ENCODE data around the gene ZGPAT. TPM values are rescaled to one million over a fixed set of nuclear protein-coding genes. Genes with fewer than 3 reads are reported as not detected.

Gene ZGPAT
- total and polyA plus RNA-seq, 2 donors (not counting 1 experiment from before 2014, with no cell fraction given) = 46.1 to 62.1 TPM

DNA sequence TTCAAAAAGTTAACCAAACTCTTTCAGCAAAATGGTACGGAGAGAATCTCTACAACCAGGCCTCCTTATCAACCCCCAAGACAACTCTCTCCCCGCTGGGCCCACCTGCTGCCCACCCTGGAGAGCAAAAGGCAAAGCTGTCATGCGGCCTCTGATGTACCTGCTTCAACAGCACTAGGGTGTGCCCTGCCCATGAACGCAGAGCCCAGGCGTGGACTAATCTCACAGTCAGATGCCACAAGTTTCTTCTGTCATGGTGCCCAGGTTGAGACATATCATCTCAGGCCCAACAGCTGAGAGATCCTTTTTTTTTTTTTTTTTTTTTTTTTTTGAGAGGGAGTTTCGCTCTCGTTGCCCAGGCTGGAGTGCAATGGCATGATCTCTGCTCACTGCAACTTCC is 58.1 kb downstream of the ZGPAT start:
- H3K9me3 ChIP-seq (ENCODE audit: control extremely low read depth in 1 of 3, control insufficient read depth in 2 of 3, insufficient read depth in 1 of 3, low read length in 2 of 3) = no peaks in the 10 kb centered on the region
- CTCF ChIA-PET = interaction anchor here (0.7 to 1.1 kb wide), 2 partner anchors 19 to 95 kb away, joined by 3 read pairs; partner anchors contain the start of gene ABHD16B
- H3K9ac ChIP-seq (ENCODE audit: low read length) = no peak overlapping the region
- intact Hi-C loops (cut with micrococcal nuclease) = no loop called here
- 94% methylated on average over 5 of the region's 7 CpGs for WGBS (ENCODE audit: insufficient coverage)
- H3K4me1 ChIP-seq (ENCODE audit: control insufficient read depth in 2 of 2, insufficient read depth in 2 of 2, low read length in 2 of 2) = no peaks in the 10 kb centered on the region
- H3K79me2 ChIP-seq (ENCODE audit: control insufficient read depth, insufficient read depth, low read length) = no peaks in the 10 kb centered on the region
- H4K20me1 ChIP-seq (ENCODE audit: control insufficient read depth, insufficient read depth, low read length, poor library complexity, severe bottlenecking) = no peaks in the 10 kb centered on the region
- H3K36me3 ChIP-seq (replicated peaks in 1 of 2; ENCODE audit: control extremely low read depth in 1 of 2, control insufficient read depth in 1 of 2, extremely low read depth in 1 of 2, insufficient read depth in 2 of 2, low read length in 1 of 2) = no peaks in the 10 kb centered on the region
- Mint-ChIP-seq H3K4me1 (no peaks in the 10 kb centered on the region), H3K9me3 (ENCODE audit: insufficient read depth) (no peaks in the 10 kb centered on the region), H3K27ac (no peak overlapping the region), H3K4me3 (no peak overlapping the region), H3K27me3 (peaks cover 4% of the 10 kb centered on the region)
- H3K4me2 ChIP-seq (replicated peaks; ENCODE audit: low read depth, low read length, poor library complexity, severe bottlenecking) = no peak overlapping the region
- no peak overlapping the region for H3K27ac ChIP-seq (ENCODE audit: low read length in 2 of 2)
- ATAC-seq (ENCODE audit: low read depth) = no peak
- POLR2A ChIA-PET = interaction anchor here (0.7 kb wide), 1 partner anchor 29 kb away, joined by 6 read pairs; the partner anchor contains the start of gene LIME1
- no peaks in the 10 kb centered on the region for H3K27me3 ChIP-seq (replicated peaks in 1 of 4; ENCODE audit: control extremely low read depth in 1 of 4, control insufficient read depth in 3 of 4, insufficient read depth in 4 of 4, low read length in 3 of 4)
- H2AFZ ChIP-seq (ENCODE audit: insufficient read depth, low read depth, low read length, poor library complexity, severe bottlenecking) = no peak overlapping the region
- no peak for TF ChIP-seq EZH2 (IDR thresholded peaks at IDR 0.05; ENCODE audit: borderline replicate concordance, insufficient read depth, low read depth, low read length, poor library complexity, severe bottlenecking)
- TF ChIP-seq, protein P1, sequence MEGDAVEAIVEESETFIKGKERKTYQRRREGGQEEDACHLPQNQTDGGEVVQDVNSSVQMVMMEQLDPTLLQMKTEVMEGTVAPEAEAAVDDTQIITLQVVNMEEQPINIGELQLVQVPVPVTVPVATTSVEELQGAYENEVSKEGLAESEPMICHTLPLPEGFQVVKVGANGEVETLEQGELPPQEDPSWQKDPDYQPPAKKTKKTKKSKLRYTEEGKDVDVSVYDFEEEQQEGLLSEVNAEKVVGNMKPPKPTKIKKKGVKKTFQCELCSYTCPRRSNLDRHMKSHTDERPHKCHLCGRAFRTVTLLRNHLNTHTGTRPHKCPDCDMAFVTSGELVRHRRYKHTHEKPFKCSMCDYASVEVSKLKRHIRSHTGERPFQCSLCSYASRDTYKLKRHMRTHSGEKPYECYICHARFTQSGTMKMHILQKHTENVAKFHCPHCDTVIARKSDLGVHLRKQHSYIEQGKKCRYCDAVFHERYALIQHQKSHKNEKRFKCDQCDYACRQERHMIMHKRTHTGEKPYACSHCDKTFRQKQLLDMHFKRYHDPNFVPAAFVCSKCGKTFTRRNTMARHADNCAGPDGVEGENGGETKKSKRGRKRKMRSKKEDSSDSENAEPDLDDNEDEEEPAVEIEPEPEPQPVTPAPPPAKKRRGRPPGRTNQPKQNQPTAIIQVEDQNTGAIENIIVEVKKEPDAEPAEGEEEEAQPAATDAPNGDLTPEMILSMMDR (IDR thresholded peaks at IDR 0.05) = no peak
- H3K4me3 ChIP-seq (ENCODE audit: control extremely low read depth in 1 of 5, extremely low read depth in 1 of 5, insufficient read depth in 1 of 5, low read depth in 2 of 5, low read length in 4 of 5) = no peak overlapping the region
- no peak for DNase-seq

DNA sequence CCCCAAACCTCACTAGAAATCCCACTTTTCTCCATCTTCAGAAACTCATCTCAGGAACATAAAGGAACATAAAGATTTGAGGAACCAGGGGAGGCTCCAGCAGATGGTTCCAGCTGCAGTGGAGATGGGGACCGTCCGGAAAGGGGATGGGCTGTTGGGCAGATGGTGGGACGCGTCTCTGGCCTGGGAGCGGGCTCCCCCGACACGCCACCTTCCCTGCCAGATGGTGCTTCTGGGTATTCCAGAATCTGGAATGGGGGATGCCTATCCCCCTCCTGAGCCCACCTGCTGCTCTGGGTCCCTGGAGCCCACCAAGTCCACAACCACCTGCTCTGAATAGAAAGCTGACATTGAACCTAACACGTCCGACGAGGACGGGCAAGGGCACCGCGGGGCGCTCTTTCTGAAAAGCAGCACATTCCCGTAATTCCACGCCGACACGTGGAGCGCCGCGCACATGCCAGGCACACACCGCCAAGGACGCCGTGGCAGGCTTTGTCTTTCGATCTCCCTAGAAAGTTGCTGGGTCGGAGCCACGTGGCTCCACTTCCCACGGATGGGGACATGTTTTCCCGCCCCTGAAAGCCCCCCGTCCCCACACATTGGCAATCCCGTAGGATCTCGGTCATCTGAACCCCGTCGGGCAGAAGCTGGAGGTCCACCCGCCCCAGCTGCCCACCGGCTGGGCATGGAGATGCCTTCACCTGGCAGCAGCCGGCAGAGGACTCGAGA is 59.0 kb downstream of the ZGPAT start:
- no peak overlapping the region for H3K4me3 Mint-ChIP-seq
- no peaks in the 10 kb centered on the region for H3K27me3 ChIP-seq (replicated peaks in 1 of 4; ENCODE audit: control extremely low read depth in 1 of 4, control insufficient read depth in 3 of 4, insufficient read depth in 4 of 4, low read length in 3 of 4)
- POLR2A ChIA-PET = interaction anchor here (0.6 to 0.7 kb wide), 2 partner anchors 30 to 113 kb away, joined by 5 to 6 read pairs; partner anchors contain the start of genes LIME1 and STMN3

More for the DNA sequence above, 59.0 kb downstream of the ZGPAT start:
- Histone ChIP-seq H3K4me1 (ENCODE audit: control insufficient read depth in 2 of 2, insufficient read depth in 2 of 2, low read length in 2 of 2) (no peaks in the 10 kb centered on the region), H4K20me1 (ENCODE audit: control insufficient read depth, insufficient read depth, low read length, poor library complexity, severe bottlenecking) (no peaks in the 10 kb centered on the region), H3K4me2 (replicated peaks; ENCODE audit: low read depth, low read length, poor library complexity, severe bottlenecking) (no peak overlapping the region), H3K9me3 (ENCODE audit: control extremely low read depth in 1 of 3, control insufficient read depth in 2 of 3, insufficient read depth in 1 of 3, low read length in 2 of 3) (no peaks in the 10 kb centered on the region), H2AFZ (ENCODE audit: insufficient read depth, low read depth, low read length, poor library complexity, severe bottlenecking) (no peak overlapping the region), H3K27ac (ENCODE audit: low read length in 2 of 2) (no peak overlapping the region), H3K79me2 (ENCODE audit: control insufficient read depth, insufficient read depth, low read length) (no peaks in the 10 kb centered on the region), H3K36me3 (replicated peaks in 1 of 2; ENCODE audit: control extremely low read depth in 1 of 2, control insufficient read depth in 1 of 2, extremely low read depth in 1 of 2, insufficient read depth in 2 of 2, low read length in 1 of 2) (no peaks in the 10 kb centered on the region), H3K4me3 (ENCODE audit: control extremely low read depth in 1 of 5, extremely low read depth in 1 of 5, insufficient read depth in 1 of 5, low read depth in 2 of 5, low read length in 4 of 5) (no peak overlapping the region), H3K9ac (ENCODE audit: low read length) (no peak overlapping the region)
- CTCF ChIA-PET = interaction anchor here (0.7 to 1.1 kb wide), 2 partner anchors 18 to 94 kb away, joined by 3 read pairs; partner anchors contain the start of gene ABHD16B
- DNase-seq (no peak), ATAC-seq (ENCODE audit: low read depth) (no peak)
- H3K27ac Mint-ChIP-seq = no peak overlapping the region
- intact Hi-C loops (cut with micrococcal nuclease) = no loop called here
- peaks cover 4% of the 10 kb centered on the region for H3K27me3 Mint-ChIP-seq
- H3K4me1 Mint-ChIP-seq = no peaks in the 10 kb centered on the region
- H3K9me3 Mint-ChIP-seq (ENCODE audit: insufficient read depth) = no peaks in the 10 kb centered on the region
- TF ChIP-seq, protein P1 (IDR thresholded peaks at IDR 0.05) = no peak
- TF ChIP-seq EZH2 (IDR thresholded peaks at IDR 0.05; ENCODE audit: borderline replicate concordance, insufficient read depth, low read depth, low read length, poor library complexity, severe bottlenecking) = no peak
- WGBS (ENCODE audit: insufficient coverage) = 91% methylated on average over 36 of the region's 38 CpGs
